GM18526 (cell line): ENCODE data around the gene SEMA3E.

ENCODE experiments used
- POLR2A ChIP-seq: IDR thresholded peaks from 3 replicates; pipeline ENCODE4 v1.6.1; 2011; ENCODE audit not compliant: insufficient read length; ENCODE audit errors: extremely low read depth

The SEMA3E gene

GRCh38 chr7:83524277-83525075 is 124.5 kb downstream of the SEMA3E start:
- TF ChIP-seq POLR2A: no peak

GRCh38 chr7:83520726-83521125 is 128.2 kb downstream of the SEMA3E start:
- TF ChIP-seq POLR2A: no peak

GRCh38 chr7:83519240-83519639 is 129.7 kb downstream of the SEMA3E start:
- TF ChIP-seq POLR2A: no peak

- TF ChIP-seq POLR2A: no peak
These were observed 131.8 kb downstream of the SEMA3E start for GRCh38 chr7:83517035-83517700.

GRCh38 chr7:83514977-83515376 is 134.0 kb downstream of the SEMA3E start:
- TF ChIP-seq POLR2A: no peak

GRCh38 chr7:83509255-83510021 is 139.5 kb downstream of the SEMA3E start:
- no peak for TF ChIP-seq POLR2A

GRCh38 chr7:83504330-83504729 is 144.6 kb downstream of the SEMA3E start:
- no peak for TF ChIP-seq POLR2A

GRCh38 chr7:83502636-83503035 is 146.3 kb downstream of the SEMA3E start:
- no peak for TF ChIP-seq POLR2A

- no peak for TF ChIP-seq POLR2A
These were observed 154.3 kb downstream of the SEMA3E start for GRCh38 chr7:83494683-83495082.

GRCh38 chr7:83492802-83493201 is 156.1 kb downstream of the SEMA3E start:
- no peak for TF ChIP-seq POLR2A

- TF ChIP-seq POLR2A: no peak
These were observed 161.1 kb downstream of the SEMA3E start for GRCh38 chr7:83487801-83488200.

- no peak for TF ChIP-seq POLR2A
These were observed 162.0 kb downstream of the SEMA3E start for GRCh38 chr7:83486957-83487356.

- TF ChIP-seq POLR2A: no peak
These were observed 162.4 kb downstream of the SEMA3E start for GRCh38 chr7:83486536-83486935.

- TF ChIP-seq POLR2A: no peak
These were observed 164.1 kb downstream of the SEMA3E start for GRCh38 chr7:83484826-83485225.

- no peak for TF ChIP-seq POLR2A
These were observed 164.7 kb downstream of the SEMA3E start for GRCh38 chr7:83484266-83484665.

GRCh38 chr7:83478616-83479015 is 170.3 kb downstream of the SEMA3E start:
- no peak for TF ChIP-seq POLR2A
